ENCODE data around the gene AMBRA1.
"Not testable (repeated sequence)": the region's sequence is repeated elsewhere in the genome, so short reads cannot be mapped to it uniquely, and the experiment has no call there.

DNA sequence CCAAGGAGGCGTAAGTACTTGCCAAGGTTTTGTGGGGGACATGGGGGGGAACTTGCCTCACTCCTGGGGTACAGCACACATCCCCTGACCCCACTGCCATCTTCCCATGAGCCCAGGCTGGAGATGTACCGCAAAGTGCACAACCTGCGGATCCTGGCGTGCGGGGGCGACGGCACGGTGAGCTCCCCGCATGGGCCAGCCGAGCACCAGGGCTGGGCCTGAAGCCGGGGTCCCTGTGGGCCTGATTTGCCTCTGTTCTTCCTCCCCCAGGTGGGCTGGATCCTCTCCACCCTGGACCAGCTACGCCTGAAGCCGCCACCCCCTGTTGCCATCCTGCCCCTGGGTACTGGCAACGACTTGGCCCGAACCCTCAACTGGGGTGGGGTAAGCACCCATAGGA lies 221.3 kb downstream of the AMBRA1 start:
- TF ChIP-seq POLR2AphosphoS5 (IDR thresholded peaks at IDR 0.05; ENCODE audit: low read depth, low read length); JUN (IDR thresholded peaks at IDR 0.05; ENCODE audit: low read depth, low read length); TBP (IDR thresholded peaks at IDR 0.05; ENCODE audit: low read depth, low read length); CREB1 (IDR thresholded peaks at IDR 0.05); YY1 (IDR thresholded peaks at IDR 0.05; ENCODE audit: low read depth, low read length); ASH2L (IDR thresholded peaks at IDR 0.05; ENCODE audit: low read length); CEBPB (IDR thresholded peaks at IDR 0.05; ENCODE audit: low read depth, low read length); POLR2A (IDR thresholded peaks at IDR 0.05; ENCODE audit: control extremely low read depth in 1 of 2, low read depth in 2 of 2, low read length in 2 of 2); RAD21 (IDR thresholded peaks at IDR 0.05 in 1 of 2, conservative IDR thresholded peaks at IDR 0.05 in 1 of 2; ENCODE audit: low read depth in 2 of 2, low read length in 2 of 2): not testable (repeated sequence)
- TF ChIP-seq, protein P1, sequence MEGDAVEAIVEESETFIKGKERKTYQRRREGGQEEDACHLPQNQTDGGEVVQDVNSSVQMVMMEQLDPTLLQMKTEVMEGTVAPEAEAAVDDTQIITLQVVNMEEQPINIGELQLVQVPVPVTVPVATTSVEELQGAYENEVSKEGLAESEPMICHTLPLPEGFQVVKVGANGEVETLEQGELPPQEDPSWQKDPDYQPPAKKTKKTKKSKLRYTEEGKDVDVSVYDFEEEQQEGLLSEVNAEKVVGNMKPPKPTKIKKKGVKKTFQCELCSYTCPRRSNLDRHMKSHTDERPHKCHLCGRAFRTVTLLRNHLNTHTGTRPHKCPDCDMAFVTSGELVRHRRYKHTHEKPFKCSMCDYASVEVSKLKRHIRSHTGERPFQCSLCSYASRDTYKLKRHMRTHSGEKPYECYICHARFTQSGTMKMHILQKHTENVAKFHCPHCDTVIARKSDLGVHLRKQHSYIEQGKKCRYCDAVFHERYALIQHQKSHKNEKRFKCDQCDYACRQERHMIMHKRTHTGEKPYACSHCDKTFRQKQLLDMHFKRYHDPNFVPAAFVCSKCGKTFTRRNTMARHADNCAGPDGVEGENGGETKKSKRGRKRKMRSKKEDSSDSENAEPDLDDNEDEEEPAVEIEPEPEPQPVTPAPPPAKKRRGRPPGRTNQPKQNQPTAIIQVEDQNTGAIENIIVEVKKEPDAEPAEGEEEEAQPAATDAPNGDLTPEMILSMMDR (IDR thresholded peaks at IDR 0.05; ENCODE audit: control extremely low read depth in 1 of 3, insufficient read depth in 1 of 3, low read depth in 1 of 3, low read length in 3 of 3) = not testable (repeated sequence)

All from H1 (cell line).